Neural cell (in vitro differentiated cells): ENCODE data around the gene ARPC5L. TPM values are rescaled to one million over a fixed set of nuclear protein-coding genes. Genes with fewer than 3 reads are reported as not detected.
"Not testable (repeated sequence)": the region's sequence is repeated elsewhere in the genome, so short reads cannot be mapped to it uniquely, and the experiment has no call there.

Experiments used
- H2AFZ ChIP-seq: fragments of 200-600, 300-800 bp; sonication (generic), shearing (Covaris generic); 2 replicates; pipeline ENCODE4 v1.6.0; 2014; ENCODE audit warnings: low read depth, mild to moderate bottlenecking, antibody characterized with exemption, low read length, moderate library complexity
- H3F3A ChIP-seq: fragments of 200-600 bp; shearing (Covaris generic); 2 replicates; pipeline ENCODE4 v1.6.1; 2016; ENCODE audit warnings: mild to moderate bottlenecking, moderate library complexity, mixed read lengths, antibody characterized with exemption, low read length; ENCODE audit not compliant: insufficient read depth, poor library complexity, severe bottlenecking
- H3K27ac ChIP-seq: fragments of 200-600, 300-800 bp; sonication (generic), shearing (Covaris generic); 2 replicates; pipeline ENCODE4 v1.5.1; 2014; ENCODE audit warnings: mild to moderate bottlenecking, low read length, moderate library complexity
- H3K27me3 ChIP-seq: fragments of 300-800, 200-600 bp; sonication (generic), shearing (Covaris generic); 2 replicates; pipeline ENCODE4 v1.6.0; 2014; ENCODE audit warnings: mild to moderate bottlenecking, low read depth, low read length, moderate library complexity; ENCODE audit not compliant: insufficient read depth
- H3K36me3 ChIP-seq: fragments of 300-800, 200-600 bp; sonication (generic), shearing (Covaris generic); 2 replicates; pipeline ENCODE4 v1.5.1; 2014; ENCODE audit warnings: mild to moderate bottlenecking, antibody characterized with exemption, low read length, moderate library complexity; ENCODE audit not compliant: insufficient read depth
- H3K4me2 ChIP-seq: fragments of 300-800, 200-600 bp; sonication (generic), shearing (Covaris generic); 2 replicates; pipeline ENCODE4 v1.6.0; 2014; ENCODE audit warnings: mild to moderate bottlenecking, low read length
- H3K4me3 ChIP-seq: fragments of 300-800, 200-600 bp; sonication (generic), shearing (Covaris generic); 2 replicates; pipeline ENCODE4 v1.5.1; 2014; ENCODE audit warnings: mild to moderate bottlenecking, low read length, moderate library complexity
- H3K79me2 ChIP-seq: fragments of 200-600 bp; shearing (Covaris generic); replicated peaks from 2 replicates; pipeline ENCODE4 v1.6.0; 2014; ENCODE audit warnings: mild to moderate bottlenecking, low read length, moderate library complexity; ENCODE audit not compliant: insufficient read depth
- H3K9ac ChIP-seq: fragments of 300-800, 200-600 bp; sonication (generic), shearing (Covaris generic); 2 replicates; pipeline ENCODE4 v1.6.1; 2016; ENCODE audit warnings: mild to moderate bottlenecking, low read length, mixed read lengths
- H3K9me2 ChIP-seq: fragments of 200-600 bp; shearing (Covaris generic); 2 replicates; pipeline ENCODE4 v1.6.1; 2016; ENCODE audit warnings: mild to moderate bottlenecking, low read length, mixed read lengths; ENCODE audit not compliant: insufficient read depth
- H3K9me3 ChIP-seq: fragments of 200-600, 300-800 bp; sonication (generic), shearing (Covaris generic); 2 replicates; pipeline ENCODE4 v1.6.1; 2016; ENCODE audit warnings: mild to moderate bottlenecking, mixed run types, low read length, moderate library complexity, mixed read lengths
- H4K20me1 ChIP-seq: fragments of 200-600 bp; shearing (Covaris generic); 2 replicates; pipeline ENCODE4 v1.6.1; 2016; ENCODE audit warnings: mild to moderate bottlenecking, mixed run types; ENCODE audit not compliant: insufficient read depth
- EP300 ChIP-seq: fragments of 450-650 bp; conservative IDR thresholded peaks from 2 replicates; pipeline ENCODE4 v1.6.1; 2014; ENCODE audit warnings: antibody characterized with exemption, mild to moderate bottlenecking, moderate library complexity; ENCODE audit not compliant: poor library complexity, severe bottlenecking
- EZH2 ChIP-seq: fragments of 200-600, 300-800 bp; shearing (Covaris generic), sonication (generic); IDR thresholded peaks from 2 replicates; pipeline ENCODE4 v1.6.1; 2014; ENCODE audit warnings: antibody characterized with exemption, low read length, borderline replicate concordance, mild to moderate bottlenecking; ENCODE audit not compliant: insufficient read depth, poor library complexity, severe bottlenecking
- MXI1 ChIP-seq: fragments of 450-650 bp; conservative IDR thresholded peaks from 2 replicates; pipeline ENCODE4 v1.6.1; 2014; ENCODE audit warnings: antibody characterized with exemption, mild to moderate bottlenecking; ENCODE audit not compliant: poor library complexity, severe bottlenecking
- POLR2AphosphoS5 ChIP-seq: IDR thresholded peaks from 2 replicates; pipeline ENCODE4 v1.6.1; 2012
- RAD21 ChIP-seq: fragments of 450-650 bp; conservative IDR thresholded peaks from 2 replicates; pipeline ENCODE4 v1.6.1; 2014; ENCODE audit warnings: antibody characterized with exemption, mild to moderate bottlenecking, moderate library complexity
- SMC3 ChIP-seq: fragments of 450-650 bp; conservative IDR thresholded peaks from 2 replicates; pipeline ENCODE4 v1.6.1; 2014; ENCODE audit warnings: antibody characterized with exemption, mild to moderate bottlenecking, moderate library complexity; ENCODE audit not compliant: poor library complexity
- TAF1 ChIP-seq: IDR thresholded peaks from 2 replicates; pipeline ENCODE4 v1.6.1; 2012; ENCODE audit warnings: low read depth
- polyA plus RNA-seq: library from polyadenylated mRNA; depleted of rRNA; stranded (reverse); fragments of >200 nt; gene quantifications from 2 replicates; pipeline ENCODE4 v1.2.3, GENCODE V29; 2014
- TF ChIP-seq, protein P1 (sequence below): fragments of 450-650 bp; IDR thresholded peaks from 2 replicates; pipeline ENCODE4 v1.5.1; 2014; ENCODE audit warnings: antibody characterized with exemption, mild to moderate bottlenecking, moderate library complexity; ENCODE audit not compliant: poor library complexity, severe bottlenecking
- TF ChIP-seq, protein P2 (sequence below): IDR thresholded peaks from 2 replicates; pipeline ENCODE4 v1.6.1; 2012; ENCODE audit warnings: borderline replicate concordance

The ARPC5L gene
- polyA plus RNA-seq, 1 donor from 2014 or later, result 46.5 TPM

DNA sequence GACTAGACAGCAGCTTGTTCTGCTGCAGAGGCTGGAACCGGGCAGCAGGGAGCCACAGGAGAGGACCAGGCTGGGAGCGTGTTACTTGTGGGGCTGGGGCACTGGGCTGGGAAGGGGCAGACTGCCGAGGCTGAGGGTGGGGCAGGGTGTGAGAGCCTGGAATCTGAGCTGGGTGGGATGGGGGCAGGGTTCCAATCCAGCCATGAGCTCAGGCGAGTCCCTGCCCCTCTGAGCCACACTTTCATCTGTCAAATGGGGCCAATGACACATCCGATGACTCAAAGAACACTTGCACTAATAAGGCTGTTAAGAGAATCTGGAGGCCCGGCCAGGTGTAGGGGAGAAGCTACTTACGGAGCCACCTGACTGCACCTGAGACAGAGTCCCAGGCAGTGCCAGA is 27.3 kb upstream of the ARPC5L start:
- Histone ChIP-seq H2AFZ (no peak overlapping the region), H3F3A (no peaks in the 10 kb centered on the region), H3K27ac (no peak overlapping the region), H3K4me3 (no peak overlapping the region), H3K36me3 (no peaks in the 10 kb centered on the region), H3K9me2 (no peaks in the 10 kb centered on the region), H3K9me3 (no peaks in the 10 kb centered on the region), H3K27me3 (no peaks in the 10 kb centered on the region), H4K20me1 (no peaks in the 10 kb centered on the region), H3K4me2 (no peak overlapping the region), H3K79me2 (no peaks in the 10 kb centered on the region), H3K9ac (no peak overlapping the region)
- TF ChIP-seq POLR2AphosphoS5 (no peak), EP300 (no peak), SMC3 (no peak), RAD21 (no peak), EZH2 (no peak), MXI1 (no peak), TAF1 (no peak)
- TF ChIP-seq, protein P1, sequence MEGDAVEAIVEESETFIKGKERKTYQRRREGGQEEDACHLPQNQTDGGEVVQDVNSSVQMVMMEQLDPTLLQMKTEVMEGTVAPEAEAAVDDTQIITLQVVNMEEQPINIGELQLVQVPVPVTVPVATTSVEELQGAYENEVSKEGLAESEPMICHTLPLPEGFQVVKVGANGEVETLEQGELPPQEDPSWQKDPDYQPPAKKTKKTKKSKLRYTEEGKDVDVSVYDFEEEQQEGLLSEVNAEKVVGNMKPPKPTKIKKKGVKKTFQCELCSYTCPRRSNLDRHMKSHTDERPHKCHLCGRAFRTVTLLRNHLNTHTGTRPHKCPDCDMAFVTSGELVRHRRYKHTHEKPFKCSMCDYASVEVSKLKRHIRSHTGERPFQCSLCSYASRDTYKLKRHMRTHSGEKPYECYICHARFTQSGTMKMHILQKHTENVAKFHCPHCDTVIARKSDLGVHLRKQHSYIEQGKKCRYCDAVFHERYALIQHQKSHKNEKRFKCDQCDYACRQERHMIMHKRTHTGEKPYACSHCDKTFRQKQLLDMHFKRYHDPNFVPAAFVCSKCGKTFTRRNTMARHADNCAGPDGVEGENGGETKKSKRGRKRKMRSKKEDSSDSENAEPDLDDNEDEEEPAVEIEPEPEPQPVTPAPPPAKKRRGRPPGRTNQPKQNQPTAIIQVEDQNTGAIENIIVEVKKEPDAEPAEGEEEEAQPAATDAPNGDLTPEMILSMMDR, result no peak
- TF ChIP-seq, protein P2, sequence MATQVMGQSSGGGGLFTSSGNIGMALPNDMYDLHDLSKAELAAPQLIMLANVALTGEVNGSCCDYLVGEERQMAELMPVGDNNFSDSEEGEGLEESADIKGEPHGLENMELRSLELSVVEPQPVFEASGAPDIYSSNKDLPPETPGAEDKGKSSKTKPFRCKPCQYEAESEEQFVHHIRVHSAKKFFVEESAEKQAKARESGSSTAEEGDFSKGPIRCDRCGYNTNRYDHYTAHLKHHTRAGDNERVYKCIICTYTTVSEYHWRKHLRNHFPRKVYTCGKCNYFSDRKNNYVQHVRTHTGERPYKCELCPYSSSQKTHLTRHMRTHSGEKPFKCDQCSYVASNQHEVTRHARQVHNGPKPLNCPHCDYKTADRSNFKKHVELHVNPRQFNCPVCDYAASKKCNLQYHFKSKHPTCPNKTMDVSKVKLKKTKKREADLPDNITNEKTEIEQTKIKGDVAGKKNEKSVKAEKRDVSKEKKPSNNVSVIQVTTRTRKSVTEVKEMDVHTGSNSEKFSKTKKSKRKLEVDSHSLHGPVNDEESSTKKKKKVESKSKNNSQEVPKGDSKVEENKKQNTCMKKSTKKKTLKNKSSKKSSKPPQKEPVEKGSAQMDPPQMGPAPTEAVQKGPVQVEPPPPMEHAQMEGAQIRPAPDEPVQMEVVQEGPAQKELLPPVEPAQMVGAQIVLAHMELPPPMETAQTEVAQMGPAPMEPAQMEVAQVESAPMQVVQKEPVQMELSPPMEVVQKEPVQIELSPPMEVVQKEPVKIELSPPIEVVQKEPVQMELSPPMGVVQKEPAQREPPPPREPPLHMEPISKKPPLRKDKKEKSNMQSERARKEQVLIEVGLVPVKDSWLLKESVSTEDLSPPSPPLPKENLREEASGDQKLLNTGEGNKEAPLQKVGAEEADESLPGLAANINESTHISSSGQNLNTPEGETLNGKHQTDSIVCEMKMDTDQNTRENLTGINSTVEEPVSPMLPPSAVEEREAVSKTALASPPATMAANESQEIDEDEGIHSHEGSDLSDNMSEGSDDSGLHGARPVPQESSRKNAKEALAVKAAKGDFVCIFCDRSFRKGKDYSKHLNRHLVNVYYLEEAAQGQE, result no peak

DNA sequence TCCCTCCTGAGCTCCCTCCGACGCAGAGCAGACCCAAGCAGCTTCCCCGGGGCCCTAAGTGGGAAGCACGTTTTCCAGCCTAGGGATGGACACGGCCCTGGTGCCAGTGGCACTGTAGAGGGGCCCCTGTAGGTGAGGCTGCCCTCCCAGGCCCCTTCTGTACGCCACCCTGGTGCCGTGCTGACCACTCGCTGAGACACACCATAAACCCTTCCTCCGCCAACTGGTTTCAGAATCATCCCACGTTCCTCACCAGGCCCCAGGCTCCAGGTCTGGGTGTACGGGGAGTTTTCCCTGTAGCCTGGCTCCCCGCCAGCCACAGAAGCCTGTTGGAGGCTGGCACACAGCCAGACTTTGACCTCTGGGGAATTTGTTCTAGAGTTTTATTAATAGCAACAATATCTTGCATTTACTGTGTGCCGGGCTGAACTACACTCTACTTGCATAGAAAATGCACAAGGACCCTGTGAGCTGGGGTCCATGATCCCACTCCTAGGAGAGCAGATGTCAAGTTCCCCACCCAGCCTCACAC is 26.8 kb upstream of the ARPC5L start:
- no peaks in the 10 kb centered on the region for H3K9me2 ChIP-seq
- TF ChIP-seq SMC3 (no peak), EZH2 (no peak)
- TF ChIP-seq, protein P1, result no peak
- TF ChIP-seq, protein P2, result no peak
- no peaks in the 10 kb centered on the region for H3K27me3 ChIP-seq
- no peaks in the 10 kb centered on the region for H3K9me3 ChIP-seq
- no peaks in the 10 kb centered on the region for H3K79me2 ChIP-seq
- H3K9ac ChIP-seq, result no peak overlapping the region
- H3K36me3 ChIP-seq, result no peaks in the 10 kb centered on the region
- no peaks in the 10 kb centered on the region for H3F3A ChIP-seq
- H2AFZ ChIP-seq, result no peak overlapping the region
- no peaks in the 10 kb centered on the region for H4K20me1 ChIP-seq
- H3K4me2 ChIP-seq, result no peak overlapping the region
- no peak overlapping the region for H3K4me3 ChIP-seq
- no peak overlapping the region for H3K27ac ChIP-seq

DNA sequence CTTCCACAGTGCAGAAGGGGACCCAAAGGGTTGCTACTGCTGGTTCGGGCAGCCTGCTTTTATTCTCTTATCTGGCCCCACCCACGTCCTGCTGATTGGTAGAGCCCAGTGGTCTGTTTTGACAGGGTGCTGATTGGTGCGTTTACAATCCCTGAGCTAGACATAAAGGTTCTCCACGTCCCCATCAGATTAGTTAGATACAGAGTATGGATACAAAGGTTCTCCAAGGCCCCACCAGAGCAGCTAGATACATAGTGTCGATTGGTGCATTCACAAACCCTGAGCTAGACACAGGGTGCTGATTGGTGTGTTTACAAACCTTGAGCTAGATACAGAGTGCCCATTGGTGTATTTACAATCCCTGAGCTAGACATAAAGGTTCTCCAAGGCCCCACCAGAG is 23.8 kb upstream of the ARPC5L start:
- H3K9me2 ChIP-seq, H3K9me3 ChIP-seq, H3K36me3 ChIP-seq, H4K20me1 ChIP-seq, H3K4me2 ChIP-seq, H3K9ac ChIP-seq, H3F3A ChIP-seq, H3K27ac ChIP-seq, H2AFZ ChIP-seq, H3K79me2 ChIP-seq, H3K4me3 ChIP-seq, H3K27me3 ChIP-seq: not testable (repeated sequence)
